HFF-Myc (cell line): ENCODE measurements around the gene MYOF.
A peak's percentile ranks its signal among the peaks of the same experiment; 100 is the strongest.

Experiments
- DNase-seq: peaks from one replicate; pipeline ENCODE4 v3.0.0-alpha.2; 2011; ENCODE audit warnings: low read depth; ENCODE audit errors: extremely low read depth
- H3K4me3 ChIP-seq: replicated peaks from 2 replicates; pipeline ENCODE4 v1.5.1; 2011; ENCODE audit warnings: low read depth, mild to moderate bottlenecking, control low read depth, low read length
- CTCF ChIP-seq: IDR thresholded peaks from 2 replicates; pipeline ENCODE4 v1.5.1; 2012; ENCODE audit warnings: mild to moderate bottlenecking, low read depth, low read length, control low read depth; ENCODE audit errors: missing control alignments

MYOF gene

GRCh38 chr10:93383562-93383981 is 98.6 kb downstream of the MYOF start:
- peak; percentile 54 for DNase-seq
- no peak overlapping the region for H3K4me3 ChIP-seq
- TF ChIP-seq CTCF, result no peak

- H3K4me3 ChIP-seq, result no peak overlapping the region
- no peak for TF ChIP-seq CTCF
- DNase-seq, result no peak
Observed at GRCh38 chr10:93379731-93380575, 102.2 kb downstream of the MYOF start.

- DNase-seq, result no peak
- TF ChIP-seq CTCF, result no peak
- no peak overlapping the region for H3K4me3 ChIP-seq
Observed at GRCh38 chr10:93378997-93379730, 103.0 kb downstream of the MYOF start.

GRCh38 chr10:93378039-93378438 is 104.1 kb downstream of the MYOF start:
- H3K4me3 ChIP-seq, result no peak overlapping the region
- no peak for TF ChIP-seq CTCF
- DNase-seq, result no peak

GRCh38 chr10:93376372-93377293 is 105.5 kb downstream of the MYOF start:
- peak; percentile 86 for TF ChIP-seq CTCF
- DNase-seq, result peak; percentile 74
- H3K4me3 ChIP-seq, result no peak overlapping the region

GRCh38 chr10:93370961-93371360 is 111.2 kb downstream of the MYOF start:
- no peak for TF ChIP-seq CTCF
- no peak overlapping the region for H3K4me3 ChIP-seq
- DNase-seq, result no peak
